ENCODE data around the gene CEP350. TPM values are rescaled to one million over a fixed set of nuclear protein-coding genes. Genes with fewer than 3 reads are reported as not detected.

The CEP350 gene
- total RNA-seq, 2 donors from 2014 or later: 41.5 to 55.4 TPM

DNA sequence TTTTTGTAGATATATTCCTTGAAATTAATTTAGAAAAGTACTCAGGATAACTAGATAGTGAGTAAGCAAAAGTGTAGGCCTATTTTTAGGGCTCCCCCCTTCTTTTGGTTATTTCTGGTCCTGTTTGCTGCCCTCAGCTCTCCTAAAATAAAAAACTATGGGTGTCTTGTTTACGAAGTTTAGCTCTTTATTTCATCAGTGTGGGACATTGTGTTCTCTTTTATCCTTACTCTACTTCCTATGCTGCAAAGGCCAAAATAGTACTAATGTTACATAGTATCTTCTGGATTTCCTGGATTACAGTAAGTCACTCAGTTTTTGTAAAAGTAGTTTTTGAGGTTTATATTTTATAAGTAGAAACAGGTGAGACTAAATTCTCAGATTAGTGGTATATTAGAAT, 15.4 kb downstream of the CEP350 start:
- TF ChIP-seq POLR2A (IDR thresholded peaks at IDR 0.05): no peak
- TF ChIP-seq, protein P1, sequence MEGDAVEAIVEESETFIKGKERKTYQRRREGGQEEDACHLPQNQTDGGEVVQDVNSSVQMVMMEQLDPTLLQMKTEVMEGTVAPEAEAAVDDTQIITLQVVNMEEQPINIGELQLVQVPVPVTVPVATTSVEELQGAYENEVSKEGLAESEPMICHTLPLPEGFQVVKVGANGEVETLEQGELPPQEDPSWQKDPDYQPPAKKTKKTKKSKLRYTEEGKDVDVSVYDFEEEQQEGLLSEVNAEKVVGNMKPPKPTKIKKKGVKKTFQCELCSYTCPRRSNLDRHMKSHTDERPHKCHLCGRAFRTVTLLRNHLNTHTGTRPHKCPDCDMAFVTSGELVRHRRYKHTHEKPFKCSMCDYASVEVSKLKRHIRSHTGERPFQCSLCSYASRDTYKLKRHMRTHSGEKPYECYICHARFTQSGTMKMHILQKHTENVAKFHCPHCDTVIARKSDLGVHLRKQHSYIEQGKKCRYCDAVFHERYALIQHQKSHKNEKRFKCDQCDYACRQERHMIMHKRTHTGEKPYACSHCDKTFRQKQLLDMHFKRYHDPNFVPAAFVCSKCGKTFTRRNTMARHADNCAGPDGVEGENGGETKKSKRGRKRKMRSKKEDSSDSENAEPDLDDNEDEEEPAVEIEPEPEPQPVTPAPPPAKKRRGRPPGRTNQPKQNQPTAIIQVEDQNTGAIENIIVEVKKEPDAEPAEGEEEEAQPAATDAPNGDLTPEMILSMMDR (IDR thresholded peaks at IDR 0.05): no peak
- Histone ChIP-seq H3K4me3 (no peak overlapping the region), H3K4me1 (peaks cover 28% of the 10 kb centered on the region), H3K27me3 (no peaks in the 10 kb centered on the region), H3K9me3 (no peaks in the 10 kb centered on the region), H3K27ac (peak overlapping the region in 3 of 4 donors; percentile 5 to 66 (median 13)), H3K36me3 (replicated peaks in 1 of 2; ENCODE audit: insufficient read depth in 1 of 2, low read depth in 2 of 2) (no peaks in the 10 kb centered on the region)
- DNase-seq: no peak
- ATAC-seq: peak; percentile 42
- 66 to 67% methylated on average over 1 of the region's 1 CpG for WGBS, 2 donors
- intact Hi-C loops (cut with DNase I): no loop called here

DNA sequence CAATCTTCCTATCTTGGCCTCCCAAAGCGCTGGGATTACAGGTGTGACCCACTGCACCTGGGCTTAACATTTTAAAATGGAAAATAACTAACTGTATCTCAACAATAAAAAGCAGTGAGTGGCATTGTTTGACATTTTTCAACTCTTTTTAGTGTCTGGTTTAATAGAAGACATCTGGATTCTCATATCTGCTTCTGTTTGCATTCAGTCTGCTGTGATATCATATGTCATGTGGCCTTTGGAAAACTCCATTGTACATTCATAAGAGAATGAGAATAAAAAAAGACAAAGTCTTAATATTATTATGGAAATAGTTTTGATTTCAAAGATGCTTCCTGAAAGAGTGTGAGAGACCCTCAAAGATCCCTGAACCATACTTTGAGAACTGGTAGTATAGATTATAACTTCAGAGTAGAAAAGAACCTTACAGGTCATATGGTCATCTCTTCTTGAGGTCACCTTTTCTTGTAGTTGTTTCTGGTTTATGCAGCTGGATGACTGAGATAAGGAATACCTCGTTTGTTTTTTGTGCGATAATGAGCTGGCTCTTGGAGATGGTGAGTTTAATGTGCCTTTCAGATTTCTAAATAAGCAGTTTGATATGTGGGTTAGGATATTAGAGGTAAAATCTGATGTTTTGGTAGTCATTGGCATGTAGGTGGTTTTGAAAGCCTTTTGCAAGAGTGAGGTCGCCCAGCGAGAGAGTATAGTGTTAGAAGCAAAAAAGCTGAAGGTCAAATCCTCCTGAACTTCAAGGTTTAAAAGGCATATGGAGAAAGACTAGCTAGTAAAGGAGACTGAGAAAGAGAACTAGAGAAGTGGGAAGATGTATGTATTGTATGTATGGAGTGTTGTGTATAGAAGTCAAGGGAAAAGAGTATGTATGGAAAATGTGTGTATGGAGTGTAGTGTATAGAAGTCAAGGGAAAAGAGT, 17.2 kb downstream of the CEP350 start:
- H3K27ac ChIP-seq: peak overlapping the region in 2 of 4 donors; percentile 11 to 45

DNA sequence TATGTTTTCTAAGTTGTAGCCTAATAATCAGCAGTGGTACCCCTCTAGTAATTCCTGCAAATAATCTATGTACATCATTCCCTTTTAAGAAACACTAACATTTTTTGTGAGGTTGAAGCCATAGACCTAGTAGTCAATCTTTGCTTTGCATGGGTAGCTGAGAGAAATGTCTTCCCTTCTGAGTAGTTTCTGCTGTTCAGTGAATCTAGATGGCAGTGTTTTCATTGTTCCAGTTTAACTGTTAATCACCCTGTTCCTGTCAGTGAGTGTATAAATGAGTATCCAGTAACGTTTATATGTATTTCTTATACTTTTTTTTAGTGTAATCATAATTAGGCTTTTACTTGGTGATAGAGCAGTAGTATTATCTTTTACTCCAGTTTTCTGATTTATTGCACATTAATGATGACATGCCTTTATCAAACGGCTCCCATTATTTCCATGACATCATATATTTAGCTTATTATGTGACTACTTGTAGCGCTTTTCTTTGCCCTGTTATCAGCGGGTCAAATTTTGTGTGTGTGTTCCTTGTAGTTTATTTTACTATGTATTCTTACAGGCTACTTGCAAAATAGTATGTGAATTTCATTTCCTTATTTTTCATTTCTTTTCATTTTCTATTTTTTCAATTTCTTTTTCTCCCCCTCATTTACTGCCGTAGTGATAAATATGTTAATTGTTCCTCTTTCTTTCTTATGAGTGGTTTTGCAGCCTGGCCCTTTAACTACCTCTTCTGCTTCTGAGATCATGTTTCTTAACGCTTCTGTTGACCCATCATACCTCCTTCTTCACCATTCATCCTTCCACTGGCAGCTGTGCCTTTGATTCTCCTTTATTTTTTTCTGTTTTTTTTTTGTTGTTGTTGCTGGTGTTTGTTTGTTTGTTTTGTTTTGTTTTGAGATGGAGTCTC, 18.8 kb downstream of the CEP350 start:
- intact Hi-C loops (cut with DNase I): no loop called here
- Histone ChIP-seq H3K4me3 (no peak overlapping the region), H3K9me3 (no peaks in the 10 kb centered on the region), H3K4me1 (peaks cover 36% of the 10 kb centered on the region), H3K27ac (no peak overlapping the region), H3K36me3 (replicated peaks in 1 of 2; ENCODE audit: insufficient read depth in 1 of 2, low read depth in 2 of 2) (no peaks in the 10 kb centered on the region), H3K27me3 (no peaks in the 10 kb centered on the region)
- no peak for ATAC-seq
- TF ChIP-seq, protein P1 (IDR thresholded peaks at IDR 0.05): no peak
- no peak for TF ChIP-seq POLR2A (IDR thresholded peaks at IDR 0.05)
- WGBS, 2 donors: 49 to 67% methylated on average over 6 of the region's 6 CpGs
- no peak for DNase-seq

More for the DNA sequence above, 17.2 kb downstream of the CEP350 start:
- no peaks in the 10 kb centered on the region for H3K9me3 ChIP-seq
- intact Hi-C loops (cut with DNase I): no loop called here
- 34 to 42% methylated on average over 5 of the region's 5 CpGs for WGBS, 2 donors
- peaks cover 30% of the 10 kb centered on the region for H3K4me1 ChIP-seq
- no peak overlapping the region for H3K4me3 ChIP-seq
- no peak for DNase-seq
- ATAC-seq: no peak
- no peaks in the 10 kb centered on the region for H3K36me3 ChIP-seq (replicated peaks in 1 of 2; ENCODE audit: insufficient read depth in 1 of 2, low read depth in 2 of 2)
- TF ChIP-seq, protein P1 (IDR thresholded peaks at IDR 0.05): no peak
- no peak for TF ChIP-seq POLR2A (IDR thresholded peaks at IDR 0.05)
- no peaks in the 10 kb centered on the region for H3K27me3 ChIP-seq

DNA sequence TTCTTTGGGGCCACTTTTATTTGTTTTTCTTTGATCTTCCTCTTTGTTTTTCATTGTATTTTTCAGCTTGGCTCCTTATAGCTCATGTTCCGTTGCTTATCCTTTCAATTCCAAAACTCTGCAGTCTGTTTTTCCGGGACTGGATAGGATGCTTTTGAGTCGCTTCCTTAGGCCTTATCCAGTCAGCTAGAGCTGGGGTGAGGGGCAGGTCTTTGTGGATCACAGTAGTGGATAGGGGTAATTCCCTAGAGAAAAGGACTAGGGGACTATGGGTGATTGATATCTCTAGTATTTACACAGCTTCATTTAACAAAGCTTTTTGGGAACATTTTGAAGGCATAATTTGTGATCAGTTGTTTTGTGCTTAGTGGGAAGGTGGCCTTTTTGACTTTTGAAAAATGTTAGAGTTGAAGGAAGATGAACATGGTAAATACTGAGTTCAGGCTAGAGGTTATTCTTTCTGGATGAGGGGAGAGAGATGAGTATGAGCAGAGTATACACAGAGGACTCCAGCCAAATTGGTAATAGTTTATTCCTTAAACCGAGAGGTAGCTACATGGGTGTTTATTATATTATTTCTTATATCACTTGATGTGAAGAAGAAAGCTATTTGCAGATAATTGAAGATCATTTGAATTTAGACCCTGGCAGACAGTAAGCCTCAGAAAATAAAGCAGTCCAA, 22.5 kb downstream of the CEP350 start:
- no peaks in the 10 kb centered on the region for H3K36me3 ChIP-seq (replicated peaks in 1 of 2; ENCODE audit: insufficient read depth in 1 of 2, low read depth in 2 of 2)
- intact Hi-C loops (cut with DNase I): no loop called here
- H3K27me3 ChIP-seq: no peaks in the 10 kb centered on the region
- H3K9me3 ChIP-seq: no peaks in the 10 kb centered on the region
- DNase-seq: no peak
- peak overlapping the region in 1 of 4 donors; percentile 20 for H3K27ac ChIP-seq
- no peak for ATAC-seq
- H3K4me1 ChIP-seq: peaks cover 11% of the 10 kb centered on the region
- 84 to 85% methylated on average over 4 of the region's 4 CpGs for WGBS, 2 donors
- H3K4me3 ChIP-seq: no peak overlapping the region
- no peak for TF ChIP-seq POLR2A (IDR thresholded peaks at IDR 0.05)
- TF ChIP-seq, protein P1 (IDR thresholded peaks at IDR 0.05): no peak

Data from body of pancreas (tissue), 4 donors.